ENCODE data around the gene CNIH3. TPM values are rescaled to one million over a fixed set of nuclear protein-coding genes. Genes with fewer than 3 reads are reported as not detected.

The CNIH3 gene
- total RNA-seq, 2 donors from 2014 or later: 0.33 to 1.3 TPM

GRCh38 chr1:224690576-224690975 lies 74.5 kb downstream of the CNIH3 start:
- no peak for TF ChIP-seq CTCF (IDR thresholded peaks at IDR 0.05)
- H3K9me3 ChIP-seq: no peaks in the 10 kb centered on the region
- H3K4me1 ChIP-seq: no peaks in the 10 kb centered on the region
- no peak overlapping the region for H3K27ac ChIP-seq
- no peak overlapping the region for H3K4me3 ChIP-seq
- no peaks in the 10 kb centered on the region for H3K27me3 ChIP-seq
- DNase-seq (ENCODE audit: low spot score): no peak
- no peaks in the 10 kb centered on the region for H3K36me3 ChIP-seq

GRCh38 chr1:224691148-224691925 lies 75.2 kb downstream of the CNIH3 start:
- no peak for DNase-seq (ENCODE audit: low spot score)
- Histone ChIP-seq H3K36me3 (no peaks in the 10 kb centered on the region), H3K27me3 (no peaks in the 10 kb centered on the region), H3K27ac (no peak overlapping the region), H3K9me3 (no peaks in the 10 kb centered on the region), H3K4me1 (no peaks in the 10 kb centered on the region), H3K4me3 (no peak overlapping the region)
- TF ChIP-seq CTCF (IDR thresholded peaks at IDR 0.05): no peak

GRCh38 chr1:224694969-224695368 lies 78.9 kb downstream of the CNIH3 start:
- H3K27me3 ChIP-seq: no peaks in the 10 kb centered on the region
- no peak overlapping the region for H3K4me3 ChIP-seq
- H3K27ac ChIP-seq: no peak overlapping the region
- no peaks in the 10 kb centered on the region for H3K36me3 ChIP-seq
- TF ChIP-seq CTCF (IDR thresholded peaks at IDR 0.05): no peak
- no peak for DNase-seq (ENCODE audit: low spot score)
- H3K4me1 ChIP-seq: peaks cover 0 to 14% of the 10 kb centered on the region in 2 donors
- H3K9me3 ChIP-seq: no peaks in the 10 kb centered on the region

- no peak for TF ChIP-seq CTCF (IDR thresholded peaks at IDR 0.05)
- Histone ChIP-seq H3K4me3 (no peak overlapping the region), H3K36me3 (no peaks in the 10 kb centered on the region), H3K27me3 (no peaks in the 10 kb centered on the region), H3K4me1 (peaks cover 0 to 14% of the 10 kb centered on the region in 2 donors), H3K27ac (no peak overlapping the region), H3K9me3 (no peaks in the 10 kb centered on the region)
- DNase-seq (ENCODE audit: low spot score): no peak
These were observed 79.9 kb downstream of the CNIH3 start for GRCh38 chr1:224696021-224696420.

GRCh38 chr1:224696891-224697765 lies 81.0 kb downstream of the CNIH3 start:
- peaks cover 0 to 14% of the 10 kb centered on the region in 2 donors for H3K4me1 ChIP-seq
- DNase-seq (ENCODE audit: low spot score): no peak
- no peaks in the 10 kb centered on the region for H3K27me3 ChIP-seq

More at GRCh38 chr1:224696891-224697765, 81.0 kb downstream of the CNIH3 start:
- H3K36me3 ChIP-seq: no peaks in the 10 kb centered on the region
- H3K4me3 ChIP-seq: no peak overlapping the region
- no peaks in the 10 kb centered on the region for H3K9me3 ChIP-seq
- TF ChIP-seq CTCF (IDR thresholded peaks at IDR 0.05): no peak
- H3K27ac ChIP-seq: no peak overlapping the region
